Lower leg skin (tissue), 4 donors: Measurements from ENCODE around the gene GRIK2. TPM values are rescaled to one million over a fixed set of nuclear protein-coding genes. Genes with fewer than 3 reads are reported as not detected.

ENCODE experiments used
- DNase-seq, 2 donors: peaks; one replicate each; pipeline ENCODE4 v3.0.0-alpha.2; 2019; ENCODE audit warnings: low spot score in 2 of 2
- H3K4me3 ChIP-seq: fragments of 200-600 bp; sonication (generic); 2 replicates; pipeline ENCODE4 v1.5.1; 2017; ENCODE audit warnings: mild to moderate bottlenecking, low read depth; ENCODE audit not compliant: poor library complexity, severe bottlenecking
- CTCF ChIP-seq, 3 donors: fragments of 450-650 bp; IDR thresholded peaks; one replicate each; pipeline ENCODE4 v1.5.1; 2016; ENCODE audit warnings: antibody characterized with exemption in 3 of 3, mild to moderate bottlenecking in 3 of 3, moderate library complexity in 2 of 3
- POLR2A ChIP-seq, 2 donors: fragments of 450-650 bp; IDR thresholded peaks; one replicate each; pipeline ENCODE4 v1.6.1; 2016 to 2017; ENCODE audit warnings: antibody characterized with exemption in 2 of 2, mild to moderate bottlenecking in 1 of 2, moderate library complexity in 1 of 2
- WGBS, 2 donors: methylation state at CpG; one replicate each; pipeline ENCODE4 v1.1.5; 2018; 5-methylcytosine and 5-hydroxymethylcytosine counted together
- intact Hi-C: fragments of 100-400 bp; cut with DNase I; formaldehyde crosslinking; loops from one replicate; pipeline ENCODE4 v1.15.0; 2023; ENCODE audit warnings: low total_unique reads
- total RNA-seq, 4 donors: library from RNA; depleted of rRNA; stranded (reverse); fragments of >200 nt; gene quantifications; one replicate each; pipeline ENCODE4 v1.1.0, GENCODE V29; 2016

GRIK2 gene
- total RNA-seq, 4 donors from 2014 or later, result 0.04 to 2.0 (median 0.60) TPM

DNA sequence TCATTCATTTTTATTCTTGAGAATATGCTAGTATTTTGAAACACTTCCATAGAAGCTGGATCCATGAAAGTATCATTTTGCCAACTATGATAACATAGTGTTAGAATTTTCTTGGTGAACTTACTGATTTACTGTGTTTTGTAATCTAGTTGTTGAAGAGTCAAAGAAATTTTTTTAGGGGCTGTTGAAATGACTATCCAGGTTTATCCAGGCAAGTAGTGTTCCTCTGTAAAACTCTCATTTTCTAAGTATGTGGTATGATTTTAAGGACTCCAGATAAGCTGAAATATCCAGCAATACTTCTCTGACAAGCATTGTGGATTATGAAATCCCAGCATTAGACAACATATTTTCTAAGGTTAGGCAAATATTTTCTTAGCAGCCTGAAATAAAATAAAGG, 95.9 kb downstream of the GRIK2 start:
- TF ChIP-seq CTCF (IDR thresholded peaks at IDR 0.05) (no peak), POLR2A (IDR thresholded peaks at IDR 0.05) (no peak)
- intact Hi-C loops, result no loop called here
- no peak for DNase-seq
- no peak overlapping the region for H3K4me3 ChIP-seq

- no peak for DNase-seq
- no peak for TF ChIP-seq POLR2A (IDR thresholded peaks at IDR 0.05)
- TF ChIP-seq CTCF (IDR thresholded peaks at IDR 0.05), result no peak
- intact Hi-C loops, result no loop called here
- no peak overlapping the region for H3K4me3 ChIP-seq
- 79 to 88% methylated on average over 3 of the region's 3 CpGs for WGBS, 2 donors
Measured at GRCh38 chr6:101490857-101491256, 97.3 kb downstream of the GRIK2 start.

DNA sequence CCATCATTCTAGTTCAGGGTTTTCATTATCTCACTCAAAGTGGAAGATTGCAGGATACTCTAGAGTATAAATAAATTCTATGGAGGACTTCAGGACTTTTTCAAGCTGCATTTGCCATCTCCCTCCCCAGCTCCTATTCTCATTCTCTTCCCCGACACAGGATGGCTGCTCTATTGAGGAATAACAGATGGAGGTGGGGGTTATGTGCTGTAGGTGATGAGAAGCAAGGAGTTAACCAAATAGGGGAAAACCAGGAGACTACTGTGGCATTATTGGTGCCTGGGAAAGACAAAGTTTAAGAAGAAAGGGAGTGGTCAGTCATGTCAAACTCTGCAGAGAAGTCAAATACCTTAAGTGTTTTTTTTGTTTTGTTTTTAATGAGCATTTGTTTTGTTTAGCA, 109.3 kb downstream of the GRIK2 start:
- intact Hi-C loops, result no loop called here

DNA sequence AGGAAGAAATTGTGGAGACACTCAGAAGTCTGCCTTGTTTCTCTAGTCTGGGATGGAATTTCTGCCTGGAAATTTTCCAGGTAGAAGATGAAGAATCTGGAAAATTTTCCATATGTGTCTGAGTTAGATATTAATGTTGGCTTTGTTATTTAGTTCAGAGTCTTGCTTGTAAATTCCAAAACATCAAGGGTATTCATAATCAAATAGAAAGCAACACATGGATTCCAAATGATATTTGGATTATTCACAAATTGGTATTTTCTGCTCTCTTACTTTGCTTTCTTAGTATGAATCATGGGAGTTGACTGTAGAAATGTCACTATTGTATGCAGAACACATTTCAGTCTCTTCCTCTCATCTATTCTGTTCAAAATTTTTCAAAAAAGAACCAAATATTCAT, 116.0 kb downstream of the GRIK2 start:
- intact Hi-C loops, result no loop called here
- DNase-seq, result no peak

More for the DNA sequence above, 109.3 kb downstream of the GRIK2 start:
- TF ChIP-seq CTCF (IDR thresholded peaks at IDR 0.05), result no peak
- no peak for TF ChIP-seq POLR2A (IDR thresholded peaks at IDR 0.05)
- WGBS, 2 donors, result 80 to 85% methylated on average over 1 of the region's 1 CpG
- no peak overlapping the region for H3K4me3 ChIP-seq
- no peak for DNase-seq

DNA sequence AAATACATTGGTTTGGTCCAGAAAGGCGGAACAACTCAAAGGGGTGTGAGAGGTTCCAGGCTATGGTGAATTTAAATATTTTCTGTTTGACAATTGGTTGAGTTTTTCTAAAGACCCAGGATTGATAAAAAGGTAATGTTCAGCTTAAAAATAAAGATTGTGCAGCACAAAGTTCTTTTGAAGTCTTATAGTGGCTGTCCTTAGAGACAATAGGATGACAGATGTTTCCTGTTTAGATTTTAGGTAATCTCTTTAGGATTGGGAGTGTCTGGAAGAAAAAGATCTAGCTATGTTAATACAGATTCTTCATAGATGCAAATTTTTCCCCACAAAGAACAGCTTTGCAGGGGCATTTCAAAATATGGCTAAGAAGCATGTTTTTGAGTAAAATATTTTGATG, 119.7 kb downstream of the GRIK2 start:
- WGBS, 2 donors, result 91 to 94% methylated on average over 1 of the region's 1 CpG
- no peak overlapping the region for H3K4me3 ChIP-seq
- intact Hi-C loops, result no loop called here
- TF ChIP-seq POLR2A (IDR thresholded peaks at IDR 0.05) (no peak), CTCF (IDR thresholded peaks at IDR 0.05) (no peak)
- DNase-seq, result no peak

More for the DNA sequence above, 116.0 kb downstream of the GRIK2 start:
- no peak overlapping the region for H3K4me3 ChIP-seq
- no peak for TF ChIP-seq POLR2A (IDR thresholded peaks at IDR 0.05)
- no peak for TF ChIP-seq CTCF (IDR thresholded peaks at IDR 0.05)

DNA sequence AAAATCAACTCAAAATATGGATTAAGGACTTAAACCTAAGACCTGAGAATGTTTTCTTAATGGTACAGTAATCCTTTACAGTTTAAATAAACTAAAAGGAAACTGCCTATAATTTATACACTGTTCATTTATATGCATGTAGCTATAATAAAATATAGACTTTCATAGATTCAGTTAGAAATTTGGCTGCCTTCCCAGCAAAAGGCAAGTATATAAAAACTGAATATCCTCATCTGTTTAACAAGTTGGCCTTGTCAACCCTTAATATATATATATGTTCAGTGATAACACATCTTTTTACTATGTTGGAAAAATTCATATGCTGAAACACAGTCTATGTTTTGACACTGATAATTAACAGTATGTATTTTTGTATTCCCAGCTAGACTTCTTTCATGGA, 123.1 kb downstream of the GRIK2 start:
- intact Hi-C loops, result no loop called here
- no peak for DNase-seq
- no peak overlapping the region for H3K4me3 ChIP-seq
- TF ChIP-seq POLR2A (IDR thresholded peaks at IDR 0.05), result no peak
- TF ChIP-seq CTCF (IDR thresholded peaks at IDR 0.05), result no peak
